HG03175 (cell line): ENCODE results near the gene SCGB1D4.

ENCODE experiments used
- ATAC-seq: cut with Tn5 transposase; IDR thresholded peaks from one replicate; pipeline ENCODE4 v1.9.1; 2021; ENCODE audit warnings: mild to moderate bottlenecking, moderate library complexity; ENCODE audit not compliant: unreplicated experiment

SCGB1D4 gene

DNA sequence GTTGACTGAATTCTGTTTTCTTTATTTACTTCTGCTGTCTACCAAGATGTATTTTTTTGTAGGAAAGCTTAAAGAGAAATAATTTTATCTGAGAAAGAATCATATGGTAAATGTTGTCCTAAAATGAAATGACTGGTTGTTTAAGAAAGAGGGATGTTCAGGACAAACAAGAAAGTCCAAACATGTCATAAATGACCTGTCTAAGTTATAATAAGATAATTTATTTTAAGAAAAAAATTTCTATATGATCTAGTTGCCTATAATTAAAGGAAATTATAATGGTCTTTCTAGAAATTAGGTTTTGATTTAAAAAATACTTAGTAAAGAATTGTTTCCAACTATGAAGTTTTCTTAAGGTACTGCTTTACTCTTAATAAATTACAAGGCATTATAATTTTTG, 18.4 kb downstream of the SCGB1D4 start:
- ATAC-seq = no peak

GRCh38 chr11:62273789-62274275, 25.0 kb downstream of the SCGB1D4 start:
- ATAC-seq = no peak

DNA sequence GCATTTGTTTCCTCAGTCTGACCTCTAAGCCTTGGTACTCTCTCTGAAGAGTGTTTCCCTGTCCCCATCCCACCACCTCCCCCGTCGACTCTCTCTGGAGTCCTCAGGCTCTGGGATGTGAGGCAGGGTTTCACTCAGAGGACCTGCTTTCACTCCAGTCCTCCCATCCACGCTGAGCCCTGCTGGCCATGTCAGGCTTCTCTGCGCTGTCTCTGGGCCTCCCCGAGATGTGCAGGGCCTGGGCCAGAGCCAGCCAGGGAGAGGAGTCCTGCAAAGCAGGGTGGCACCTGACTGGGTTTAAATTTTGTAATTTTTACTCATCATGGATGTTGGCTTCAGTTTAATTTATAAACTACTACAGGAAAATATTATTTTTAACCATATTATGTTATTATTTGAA, 25.6 kb downstream of the SCGB1D4 start:
- ATAC-seq = no peak

GRCh38 chr11:62269654-62270278, 29.1 kb downstream of the SCGB1D4 start, which contains the start of gene SCGB2A2:
Gene SCGB2A2 (plus strand): TSS chr11:62270158. CDS start chr11:62270217, 59 bp downstream.
- no peak for ATAC-seq

- no peak for ATAC-seq
Measured at GRCh38 chr11:62267576-62267975, 31.3 kb downstream of the SCGB1D4 start.

DNA sequence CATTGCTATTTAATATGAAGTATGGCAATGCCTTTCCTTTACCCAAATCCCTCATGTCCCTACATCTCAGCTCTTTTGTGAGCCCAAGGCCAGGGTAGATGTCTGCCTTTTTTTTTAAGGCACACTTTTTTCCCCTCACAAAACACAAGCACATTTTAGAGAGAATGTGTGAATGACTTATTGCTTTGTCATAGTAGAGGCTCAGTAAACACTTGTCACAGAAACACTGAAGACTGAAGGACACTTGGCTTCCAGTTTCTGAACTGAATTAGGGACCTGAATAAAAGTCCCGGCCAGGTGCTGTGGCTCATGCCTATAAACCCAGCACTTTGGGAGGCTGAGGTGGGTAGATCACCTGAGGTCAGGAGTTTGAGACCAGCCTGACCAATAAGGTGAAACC, 31.8 kb downstream of the SCGB1D4 start:
- ATAC-seq = no peak

DNA sequence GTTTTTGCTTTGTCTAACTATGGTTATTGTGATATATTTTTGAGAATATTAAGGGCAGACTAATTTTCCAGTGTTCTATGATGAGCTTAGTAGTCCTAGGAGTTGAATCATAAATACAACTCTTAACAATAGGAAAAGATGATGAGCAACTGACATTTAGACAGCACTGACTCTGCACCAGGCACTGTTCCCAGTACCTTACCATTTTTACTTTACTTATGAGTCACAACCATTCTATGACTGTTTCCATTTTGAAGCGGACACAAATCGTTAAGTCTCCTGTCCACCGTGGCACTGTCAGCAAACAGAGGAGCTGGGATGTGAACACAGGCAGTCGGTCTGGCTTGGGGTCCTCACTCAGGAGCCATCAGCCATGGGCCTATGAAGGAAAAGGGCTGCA, 32.3 kb downstream of the SCGB1D4 start:
- no peak for ATAC-seq

GRCh38 chr11:62264004-62264403, 34.9 kb downstream of the SCGB1D4 start:
- ATAC-seq = no peak

DNA sequence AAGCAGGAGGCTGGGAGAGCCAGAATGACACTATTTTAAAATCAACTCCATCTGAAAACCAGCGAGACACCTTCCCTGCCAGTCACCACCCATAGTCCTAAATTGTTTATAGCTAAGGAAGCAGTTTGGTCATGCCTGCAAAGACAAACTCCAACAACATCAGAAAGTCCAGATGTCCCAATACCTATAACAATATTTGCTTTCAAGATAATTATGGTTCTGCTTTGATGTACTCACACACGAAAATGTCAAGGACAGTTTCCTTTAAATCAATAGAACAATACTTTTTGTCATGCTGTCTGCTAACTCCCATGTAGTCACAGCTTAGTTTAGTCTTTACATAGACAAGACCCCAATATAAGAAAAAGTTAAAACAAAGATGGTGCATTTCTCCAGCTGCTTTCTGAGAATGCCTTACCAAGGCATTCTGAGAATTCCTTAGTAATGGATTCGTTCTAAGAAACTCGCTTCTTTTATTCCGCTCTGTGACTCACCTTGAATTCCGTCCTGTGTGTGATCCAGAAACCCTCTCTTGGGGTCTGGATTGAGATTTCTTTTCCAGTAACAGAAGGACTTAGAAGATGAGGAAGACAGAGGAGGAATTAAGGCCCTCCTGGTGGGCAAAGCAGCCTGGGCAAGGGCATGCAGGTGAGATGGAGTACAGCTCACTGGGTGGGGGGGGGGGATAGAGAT, 38.5 kb downstream of the SCGB1D4 start:
- ATAC-seq = no peak

GRCh38 chr11:62256281-62256680, 42.6 kb downstream of the SCGB1D4 start:
- no peak for ATAC-seq

- ATAC-seq = no peak
Measured at GRCh38 chr11:62253999-62254542, 44.8 kb downstream of the SCGB1D4 start.

DNA sequence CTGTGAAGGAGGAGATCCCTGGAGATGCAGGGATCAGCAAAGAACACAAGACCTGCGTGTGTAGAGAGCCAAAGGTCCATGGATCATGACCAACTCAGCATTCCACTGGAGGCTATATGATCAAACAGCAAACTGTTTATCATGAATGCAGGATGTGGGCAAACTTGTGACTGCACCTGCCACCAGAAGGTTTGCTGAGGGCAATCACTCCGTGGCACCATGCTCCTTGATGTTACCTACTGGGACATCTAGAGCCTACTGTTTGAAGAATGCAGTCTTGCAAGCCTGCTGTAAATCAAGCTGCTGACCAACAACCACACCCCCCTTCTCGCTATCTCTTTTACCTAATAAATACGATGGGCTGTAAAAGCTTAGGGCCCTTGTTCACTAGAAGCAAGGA, 47.2 kb downstream of the SCGB1D4 start:
- no peak for ATAC-seq
